SU-DHL-6 (cell line): ENCODE data around the gene CFAP65.

Experiments
- H2AFZ ChIP-seq: fragments of 200-600 bp; sonication (generic); 2 replicates; pipeline ENCODE4 v1.6.1; 2014; ENCODE audit warnings: low read depth, mild to moderate bottlenecking, moderate library complexity, mixed read lengths, antibody characterized with exemption, low read length; ENCODE audit not compliant: severe bottlenecking
- H3F3A ChIP-seq: fragments of 200-600 bp; shearing (Covaris generic); 2 replicates; pipeline ENCODE4 v1.6.0; 2016; ENCODE audit warnings: antibody characterized with exemption, mild to moderate bottlenecking; ENCODE audit not compliant: insufficient read depth
- H3K27ac ChIP-seq: fragments of 200-600 bp; sonication (generic); 2 replicates; pipeline ENCODE4 v1.5.1; 2016; ENCODE audit warnings: low read depth, mild to moderate bottlenecking, low read length, moderate library complexity, mixed read lengths
- H3K27me3 ChIP-seq: fragments of 200-600 bp; sonication (generic), shearing (Covaris generic); 2 replicates; pipeline ENCODE4 v1.6.0; 2014; ENCODE audit warnings: mild to moderate bottlenecking, low read length
- H3K36me3 ChIP-seq: fragments of 200-600 bp; sonication (generic); 2 replicates; pipeline ENCODE4 v1.6.1; 2014; ENCODE audit warnings: mild to moderate bottlenecking, low read length, mixed read lengths
- H3K4me2 ChIP-seq: fragments of 300-600, 200-600 bp; shearing (Covaris generic), sonication (generic); 2 replicates; pipeline ENCODE4 v1.6.0; 2014; ENCODE audit warnings: low read length, low read depth, mild to moderate bottlenecking; ENCODE audit not compliant: poor library complexity, severe bottlenecking
- H3K4me3 ChIP-seq: fragments of 200-600 bp; sonication (generic); 2 replicates; pipeline ENCODE4 v1.5.1; 2014; ENCODE audit warnings: antibody characterized with exemption, low read length, mild to moderate bottlenecking, mixed read lengths; ENCODE audit not compliant: insufficient read depth, poor library complexity, severe bottlenecking
- H3K79me2 ChIP-seq: fragments of 200-600 bp; sonication (generic); 2 replicates; pipeline ENCODE4 v1.6.1; 2014; ENCODE audit warnings: mild to moderate bottlenecking, low read length, moderate library complexity; ENCODE audit not compliant: insufficient read depth
- H3K9ac ChIP-seq: fragments of 200-600 bp; sonication (generic); 2 replicates; pipeline ENCODE4 v1.7.0; 2014; ENCODE audit warnings: mild to moderate bottlenecking, low read length
- H3K9me2 ChIP-seq: fragments of 200-600 bp; sonication (generic); replicated peaks from 2 replicates; pipeline ENCODE4 v1.6.1; 2014; ENCODE audit warnings: low read length; ENCODE audit not compliant: insufficient read depth
- H3K9me3 ChIP-seq: fragments of 200-600 bp; sonication (generic); 2 replicates; pipeline ENCODE4 v1.6.1; 2014; ENCODE audit warnings: low read length, mixed read lengths; ENCODE audit not compliant: insufficient read depth
- H4K20me1 ChIP-seq: fragments of 200-600 bp; sonication (generic); 2 replicates; pipeline ENCODE4 v1.6.1; 2014; ENCODE audit warnings: low read depth, mild to moderate bottlenecking, antibody characterized with exemption, low read length, moderate library complexity, mixed read lengths
- EZH2phosphoT487 ChIP-seq: fragments of 200-600 bp; sonication (generic), shearing (Covaris generic); conservative IDR thresholded peaks from 2 replicates; pipeline ENCODE4 v1.6.1; 2018; ENCODE audit warnings: mild to moderate bottlenecking, antibody characterized with exemption, low read length, moderate library complexity, mixed read lengths
- TF ChIP-seq, protein P1 (sequence below): fragments of 200-600 bp; sonication (generic); IDR thresholded peaks from one replicate; pipeline ENCODE4 v1.5.1; 2017; ENCODE audit warnings: antibody characterized with exemption, mild to moderate bottlenecking, low read length, moderate library complexity; ENCODE audit not compliant: insufficient read depth, poor library complexity, severe bottlenecking

CFAP65 gene

DNA sequence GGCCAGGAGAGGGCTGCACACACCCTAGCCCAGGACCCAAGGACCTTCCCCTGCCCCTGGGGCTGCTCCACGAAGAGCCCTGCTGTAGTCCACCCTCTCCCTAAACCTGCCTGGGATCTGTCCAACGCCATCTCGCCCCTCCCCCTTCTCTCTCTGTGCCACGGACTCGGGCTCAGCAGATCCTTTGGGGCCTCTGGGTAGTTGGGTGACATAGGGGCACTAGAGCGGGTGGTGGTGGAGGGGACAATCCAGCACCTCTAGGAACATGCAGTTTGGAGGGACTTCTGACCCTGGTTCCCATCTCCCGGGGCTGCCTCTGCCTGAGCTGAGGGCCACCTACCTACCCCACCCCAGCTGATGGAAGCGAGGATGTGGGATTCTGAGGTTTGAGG lies 40.8 kb downstream of the CFAP65 start:
- H3K36me3 ChIP-seq, result no peaks in the 10 kb centered on the region
- TF ChIP-seq EZH2phosphoT487, result no peak
- H3K9ac ChIP-seq, result no peak overlapping the region
- H3K9me2 ChIP-seq, result no peaks in the 10 kb centered on the region
- H3K4me2 ChIP-seq, result no peak overlapping the region
- no peaks in the 10 kb centered on the region for H3F3A ChIP-seq
- H3K27ac ChIP-seq, result no peak overlapping the region
- H3K9me3 ChIP-seq, result no peaks in the 10 kb centered on the region
- no peak overlapping the region for H3K4me3 ChIP-seq
- no peaks in the 10 kb centered on the region for H3K79me2 ChIP-seq
- H2AFZ ChIP-seq, result no peak overlapping the region
- H3K27me3 ChIP-seq, result no peaks in the 10 kb centered on the region
- no peaks in the 10 kb centered on the region for H4K20me1 ChIP-seq

DNA sequence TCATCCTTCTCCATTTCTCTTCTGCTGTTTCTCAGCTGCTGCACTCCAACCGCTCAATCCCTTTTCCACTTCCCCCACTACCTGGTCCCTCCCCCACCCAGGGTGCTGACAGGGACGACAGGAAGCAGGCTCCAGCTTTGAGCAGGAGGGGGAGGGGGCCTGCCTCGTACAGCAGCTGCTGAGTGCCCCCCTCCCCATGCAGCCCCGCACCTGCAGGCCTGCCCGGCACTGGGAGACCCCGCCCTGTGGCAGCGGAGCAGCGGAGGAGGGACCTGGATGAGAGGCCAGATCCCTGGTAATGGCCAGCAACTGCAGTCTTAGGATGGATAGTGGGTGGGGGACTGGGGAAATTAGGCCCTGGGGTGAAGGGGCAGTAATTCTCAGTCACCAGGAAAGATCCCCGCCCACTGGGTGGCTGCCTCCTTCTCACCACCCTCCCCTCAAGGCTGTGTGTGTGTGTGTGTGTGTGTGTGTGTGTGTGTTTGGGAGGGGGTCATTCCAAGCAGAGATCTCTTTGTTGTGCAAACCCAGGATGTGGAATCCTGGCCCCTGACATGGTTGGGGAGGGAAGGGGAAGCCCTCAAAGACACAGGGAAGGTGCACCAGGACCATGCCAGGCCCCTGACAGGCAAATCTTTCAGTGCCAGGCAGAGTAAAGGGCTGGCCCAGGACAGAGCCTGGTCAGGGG lies 41.3 kb downstream of the CFAP65 start:
- H2AFZ ChIP-seq, result no peak overlapping the region
- H3K36me3 ChIP-seq, result no peaks in the 10 kb centered on the region
- H4K20me1 ChIP-seq, result no peaks in the 10 kb centered on the region
- no peak overlapping the region for H3K4me2 ChIP-seq
- no peaks in the 10 kb centered on the region for H3K27me3 ChIP-seq
- H3K9ac ChIP-seq, result no peak overlapping the region
- no peak overlapping the region for H3K4me3 ChIP-seq
- H3F3A ChIP-seq, result no peaks in the 10 kb centered on the region
- no peaks in the 10 kb centered on the region for H3K9me3 ChIP-seq
- H3K9me2 ChIP-seq, result no peaks in the 10 kb centered on the region
- no peak overlapping the region for H3K27ac ChIP-seq
- TF ChIP-seq, protein P1, sequence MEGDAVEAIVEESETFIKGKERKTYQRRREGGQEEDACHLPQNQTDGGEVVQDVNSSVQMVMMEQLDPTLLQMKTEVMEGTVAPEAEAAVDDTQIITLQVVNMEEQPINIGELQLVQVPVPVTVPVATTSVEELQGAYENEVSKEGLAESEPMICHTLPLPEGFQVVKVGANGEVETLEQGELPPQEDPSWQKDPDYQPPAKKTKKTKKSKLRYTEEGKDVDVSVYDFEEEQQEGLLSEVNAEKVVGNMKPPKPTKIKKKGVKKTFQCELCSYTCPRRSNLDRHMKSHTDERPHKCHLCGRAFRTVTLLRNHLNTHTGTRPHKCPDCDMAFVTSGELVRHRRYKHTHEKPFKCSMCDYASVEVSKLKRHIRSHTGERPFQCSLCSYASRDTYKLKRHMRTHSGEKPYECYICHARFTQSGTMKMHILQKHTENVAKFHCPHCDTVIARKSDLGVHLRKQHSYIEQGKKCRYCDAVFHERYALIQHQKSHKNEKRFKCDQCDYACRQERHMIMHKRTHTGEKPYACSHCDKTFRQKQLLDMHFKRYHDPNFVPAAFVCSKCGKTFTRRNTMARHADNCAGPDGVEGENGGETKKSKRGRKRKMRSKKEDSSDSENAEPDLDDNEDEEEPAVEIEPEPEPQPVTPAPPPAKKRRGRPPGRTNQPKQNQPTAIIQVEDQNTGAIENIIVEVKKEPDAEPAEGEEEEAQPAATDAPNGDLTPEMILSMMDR, result no peak
- no peak for TF ChIP-seq EZH2phosphoT487
- H3K79me2 ChIP-seq, result no peaks in the 10 kb centered on the region

DNA sequence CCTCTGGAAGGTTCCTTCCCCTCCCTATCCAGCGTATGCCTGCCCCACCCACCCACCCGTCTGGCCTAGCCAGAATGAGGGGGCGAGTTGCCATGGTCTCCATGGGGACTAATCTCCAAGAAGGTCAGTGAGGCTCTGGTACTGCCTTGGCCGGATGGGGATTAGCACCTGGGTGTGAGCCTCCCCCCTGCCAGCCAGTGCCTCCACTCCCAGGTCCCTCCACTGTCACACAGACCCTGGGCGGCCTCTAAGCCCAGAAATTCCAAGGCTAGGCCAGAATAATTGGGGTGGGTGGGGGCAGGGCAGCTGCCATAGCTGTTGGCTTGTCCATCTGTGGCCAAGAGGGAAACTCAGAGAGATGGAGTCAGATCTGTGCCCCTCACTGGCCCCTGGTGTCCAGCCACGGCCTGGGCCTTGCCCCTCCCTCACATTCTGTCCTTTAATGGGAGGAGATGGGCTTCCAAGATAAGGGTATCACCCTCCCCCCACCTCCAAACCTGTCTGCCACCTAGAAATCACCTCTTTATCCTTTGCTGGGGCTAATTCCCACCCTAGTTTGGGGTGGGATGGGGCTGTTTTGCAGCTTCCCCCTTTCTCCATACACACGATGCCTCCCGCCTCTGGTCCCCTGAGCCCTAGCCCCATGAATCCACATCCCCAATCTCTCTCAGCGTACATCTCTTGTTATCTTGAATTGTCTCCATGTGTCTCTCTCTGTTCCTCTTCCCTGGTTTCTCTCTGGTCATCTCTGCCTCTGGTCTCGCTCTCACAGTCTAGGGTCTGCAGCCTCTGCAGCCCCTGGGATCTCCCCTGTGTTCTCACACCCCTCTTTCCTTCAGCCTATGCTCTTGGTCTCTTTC lies 42.1 kb downstream of the CFAP65 start:
- H3K4me3 ChIP-seq, result no peak overlapping the region
- no peak overlapping the region for H3K4me2 ChIP-seq
- H3K27me3 ChIP-seq, result no peaks in the 10 kb centered on the region
- H3K79me2 ChIP-seq, result no peaks in the 10 kb centered on the region
- no peaks in the 10 kb centered on the region for H3K9me3 ChIP-seq
- no peak overlapping the region for H2AFZ ChIP-seq
- TF ChIP-seq, protein P1, result no peak
- no peak for TF ChIP-seq EZH2phosphoT487
- no peak overlapping the region for H3K27ac ChIP-seq
- H3K36me3 ChIP-seq, result no peaks in the 10 kb centered on the region
- no peaks in the 10 kb centered on the region for H3F3A ChIP-seq
- no peaks in the 10 kb centered on the region for H3K9me2 ChIP-seq
- H4K20me1 ChIP-seq, result no peaks in the 10 kb centered on the region
- H3K9ac ChIP-seq, result no peak overlapping the region
